ENCODE data around the gene EXD3.

Gene EXD3

GRCh38 chr9:137278721-137279711 lies 143.9 kb downstream of the EXD3 start:
- no peak for DNase-seq

GRCh38 chr9:137278061-137278701 lies 144.8 kb downstream of the EXD3 start:
- peak; percentile 80 for DNase-seq

- peak; percentile 91 for DNase-seq
These were observed 145.5 kb downstream of the EXD3 start, which contains the start of gene TOR4A for GRCh38 chr9:137277329-137278041. Gene TOR4A (plus strand): TSS chr9:137277726. CDS start chr9:137278690, 964 bp downstream.

GRCh38 chr9:137276473-137277328 lies 146.3 kb downstream of the EXD3 start:
- peak; percentile 94 for DNase-seq

GRCh38 chr9:137275588-137276472 lies 147.1 kb downstream of the EXD3 start:
- no peak for DNase-seq

- no peak for DNase-seq
These were observed 147.8 kb downstream of the EXD3 start for GRCh38 chr9:137275203-137275587.

- peak; percentile 58 for DNase-seq
These were observed 149.2 kb downstream of the EXD3 start for GRCh38 chr9:137273611-137274320.

- DNase-seq, result no peak
These were observed 149.9 kb downstream of the EXD3 start for GRCh38 chr9:137273095-137273490.

GRCh38 chr9:137272241-137273094 lies 150.5 kb downstream of the EXD3 start:
- DNase-seq, result no peak

- DNase-seq, result no peak
These were observed 151.3 kb downstream of the EXD3 start for GRCh38 chr9:137271696-137272076.

GRCh38 chr9:137270929-137271695 lies 151.8 kb downstream of the EXD3 start:
- DNase-seq, result peak; percentile 47

- DNase-seq, result no peak
These were observed 153.7 kb downstream of the EXD3 start for GRCh38 chr9:137269231-137269772.

GRCh38 chr9:137268538-137269201 lies 154.3 kb downstream of the EXD3 start:
- DNase-seq, result no peak

GRCh38 chr9:137267933-137268355 lies 155.0 kb downstream of the EXD3 start:
- no peak for DNase-seq

- DNase-seq, result no peak
These were observed 156.1 kb downstream of the EXD3 start for GRCh38 chr9:137266585-137267453.

GRCh38 chr9:137266162-137266527 lies 156.8 kb downstream of the EXD3 start:
- no peak for DNase-seq
